HG03439 (cell line): ENCODE data around the gene RASA2.
"Not testable (repeated sequence)": the region's sequence is repeated elsewhere in the genome, so short reads cannot be mapped to it uniquely, and the experiment has no call there.

Experiments used
- ATAC-seq: cut with Tn5 transposase; IDR thresholded peaks from one replicate; pipeline ENCODE4 v1.9.1; 2021; ENCODE audit warnings: mild to moderate bottlenecking, moderate library complexity; ENCODE audit not compliant: unreplicated experiment

RASA2 gene

DNA sequence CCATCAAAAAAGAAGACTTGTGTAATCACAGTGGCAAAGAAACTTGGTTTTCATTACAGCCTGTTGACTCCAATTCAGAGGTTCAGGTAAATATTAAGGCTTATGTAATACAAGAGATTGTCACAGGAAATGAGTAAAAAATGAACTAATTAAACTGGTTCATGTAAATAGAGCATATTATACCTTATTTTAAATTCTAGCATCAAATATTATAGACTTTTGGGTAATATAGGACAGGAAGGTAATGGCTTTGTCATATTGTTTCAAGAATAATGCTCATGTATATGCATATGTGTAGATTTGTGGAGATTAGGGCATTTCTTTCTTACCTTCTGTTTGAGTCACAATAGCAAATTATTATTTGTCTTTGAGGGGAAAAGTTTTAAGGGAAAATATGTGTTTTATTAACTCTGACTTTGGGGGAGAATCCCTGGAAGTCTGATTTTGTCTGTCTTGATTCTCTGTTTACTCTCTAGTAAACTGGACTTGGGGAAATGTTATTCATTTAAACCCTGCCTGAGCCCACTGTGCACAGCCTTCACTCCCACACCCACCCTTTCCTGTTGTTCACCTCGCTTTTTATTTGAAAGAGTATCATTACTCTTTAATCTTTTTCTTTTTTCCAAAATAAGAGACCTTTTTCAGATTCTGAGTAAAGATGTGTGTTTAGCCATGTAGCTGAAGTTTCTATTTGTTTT lies 43.0 kb downstream of the RASA2 start:
- no peak for ATAC-seq

DNA sequence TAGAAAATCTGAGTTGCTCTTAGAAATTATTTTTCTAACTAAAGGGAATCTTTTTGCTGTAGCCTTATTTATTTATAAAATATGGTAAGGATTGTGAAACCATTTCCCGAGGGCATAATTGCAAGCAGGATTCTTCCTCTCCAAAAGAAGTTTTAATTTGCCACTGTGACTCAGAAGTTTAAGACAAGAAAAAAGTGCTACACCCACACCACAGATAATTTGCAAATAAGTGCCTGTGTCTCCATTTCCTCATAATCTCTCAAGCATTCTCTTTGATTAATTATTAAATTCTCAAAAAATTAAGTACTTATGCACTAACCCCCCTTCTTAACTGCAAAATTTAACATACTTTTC lies 43.6 kb downstream of the RASA2 start:
- ATAC-seq, result no peak

DNA sequence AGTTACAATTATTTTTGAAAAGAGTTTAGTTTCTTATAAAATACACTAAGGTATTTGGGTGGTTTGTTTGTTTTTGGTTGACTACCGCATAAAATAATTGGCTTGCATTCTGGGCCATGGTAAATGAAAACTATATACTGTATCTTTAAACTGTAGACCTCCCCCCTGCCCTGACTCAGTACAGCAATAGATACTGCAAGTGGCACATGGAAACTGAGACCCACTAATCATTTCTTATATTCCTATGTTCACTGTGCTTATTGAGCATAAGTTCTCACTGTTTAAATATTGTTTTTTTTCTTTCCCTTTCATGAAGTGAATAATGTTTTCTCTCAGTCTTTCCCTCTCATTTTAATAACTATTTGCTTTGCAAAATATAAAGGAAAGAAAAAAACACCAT lies 45.8 kb downstream of the RASA2 start:
- ATAC-seq, result no peak

DNA sequence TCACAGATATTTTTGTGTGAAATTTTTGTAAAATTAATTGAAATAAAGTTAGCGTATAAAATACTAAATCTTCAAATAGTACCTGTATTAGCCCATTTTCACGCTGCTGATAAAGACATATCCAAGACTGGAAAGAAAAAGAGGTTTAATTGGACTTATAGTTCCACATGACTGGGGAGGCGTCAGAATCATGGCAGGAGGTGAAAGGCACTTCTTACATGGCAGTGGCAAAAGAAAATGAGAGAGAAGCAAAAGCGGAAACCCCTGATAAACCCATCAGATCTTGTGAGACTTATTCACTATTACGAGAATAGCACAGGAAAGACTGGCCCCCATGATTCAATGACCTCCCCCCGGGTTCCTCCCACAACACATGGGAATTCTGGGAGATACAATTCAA lies 49.2 kb downstream of the RASA2 start:
- not testable (repeated sequence) for ATAC-seq

DNA sequence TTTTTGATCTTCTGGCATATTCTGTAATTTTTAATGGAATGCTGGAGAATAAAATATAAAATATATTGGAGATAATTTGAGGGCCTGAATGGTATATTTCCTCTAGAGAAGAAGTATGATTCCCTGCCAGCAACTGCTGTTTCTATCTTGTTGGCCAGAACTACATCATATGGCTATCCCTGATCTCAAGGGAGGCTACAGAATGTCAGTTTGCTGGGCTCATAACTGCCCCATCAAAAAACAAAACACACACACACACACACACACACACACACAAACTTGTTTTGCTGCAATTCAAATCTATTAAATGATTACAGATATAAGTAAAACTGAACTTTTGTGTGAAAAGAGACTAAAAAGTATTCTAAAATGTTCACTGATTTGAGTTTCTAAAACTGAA lies 51.0 kb downstream of the RASA2 start:
- no peak for ATAC-seq

DNA sequence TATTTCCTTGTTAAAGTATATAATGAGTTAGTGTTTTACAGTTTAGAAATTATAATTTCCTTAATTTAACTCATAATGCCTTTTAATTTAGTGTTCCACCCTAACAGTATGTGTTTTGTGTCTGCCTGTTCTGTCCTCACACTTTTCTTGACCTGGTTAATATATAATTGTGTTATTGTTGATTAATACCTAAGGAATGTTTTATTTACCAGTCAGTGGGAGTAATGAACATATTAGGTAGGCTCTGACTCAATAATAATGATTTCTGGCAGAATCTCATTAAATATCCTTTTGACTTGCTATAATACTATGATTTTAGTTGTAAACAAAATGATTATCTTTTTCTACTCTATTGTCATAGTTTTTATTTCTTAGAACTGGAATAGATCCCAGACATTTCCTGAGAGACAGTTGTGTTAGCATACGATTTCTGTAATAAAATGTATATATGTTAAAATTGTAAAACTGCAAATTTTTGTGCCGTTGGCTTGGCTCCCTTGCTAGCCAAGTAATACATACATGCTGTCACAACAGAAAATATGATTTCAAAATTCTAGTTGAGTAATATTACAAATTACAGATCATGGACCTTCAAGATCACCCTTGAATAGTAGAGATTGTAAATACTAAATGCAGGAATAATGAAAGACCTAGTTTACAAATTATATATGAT lies 51.9 kb downstream of the RASA2 start:
- no peak for ATAC-seq

DNA sequence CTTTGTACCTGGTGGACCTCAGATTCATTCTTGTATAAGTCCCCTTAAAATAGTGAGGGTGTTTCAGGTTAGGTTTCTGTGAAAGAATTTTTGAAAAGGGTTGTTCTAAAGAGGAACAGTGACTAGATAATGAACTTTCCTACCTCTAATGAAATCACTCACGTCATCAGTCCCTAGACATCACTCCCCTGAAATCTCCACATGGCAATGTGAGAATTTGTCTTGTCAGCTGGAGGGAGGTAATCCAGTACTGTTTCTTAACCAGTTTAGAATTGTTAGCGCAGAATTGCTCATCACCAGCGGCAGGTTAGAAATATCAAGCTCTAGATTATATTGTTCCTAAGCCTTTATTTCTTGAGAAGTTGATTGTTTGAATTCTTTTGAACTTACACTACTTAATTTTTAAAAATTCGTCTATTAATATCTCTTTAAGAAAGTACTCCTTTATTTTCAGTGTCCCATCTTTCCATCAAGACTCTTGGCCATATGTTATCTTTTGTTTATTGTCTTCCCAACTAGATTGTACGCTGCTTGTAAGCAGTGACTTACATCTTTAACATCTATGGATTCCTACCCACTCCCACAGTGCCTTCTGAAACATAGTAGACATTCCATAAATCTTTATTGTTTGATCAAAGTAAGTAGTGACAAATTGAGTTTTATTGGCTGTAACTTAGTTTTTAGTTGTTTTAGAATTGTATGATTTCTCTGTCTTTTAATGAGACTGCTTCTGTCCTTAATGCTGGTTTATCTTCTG lies 52.8 kb downstream of the RASA2 start:
- no peak for ATAC-seq

DNA sequence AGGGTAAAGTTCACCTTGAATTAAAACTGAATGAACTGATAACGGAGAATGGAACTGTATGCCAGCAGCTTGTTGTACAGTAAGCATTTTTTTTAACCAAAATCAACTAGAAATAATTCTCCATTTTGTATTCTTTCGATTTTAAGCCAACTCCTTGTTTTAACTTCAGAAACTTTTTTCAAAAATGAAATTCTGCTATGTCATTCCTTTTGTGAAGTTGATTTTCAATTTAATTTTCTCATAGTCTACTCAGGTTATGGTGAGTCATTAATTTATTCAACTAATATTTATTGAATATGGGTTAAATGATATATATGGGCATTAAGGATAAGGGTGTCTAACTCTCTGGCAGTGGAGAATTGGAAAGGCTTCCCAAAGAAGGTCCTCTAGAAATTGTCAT lies 53.7 kb downstream of the RASA2 start:
- no peak for ATAC-seq

DNA sequence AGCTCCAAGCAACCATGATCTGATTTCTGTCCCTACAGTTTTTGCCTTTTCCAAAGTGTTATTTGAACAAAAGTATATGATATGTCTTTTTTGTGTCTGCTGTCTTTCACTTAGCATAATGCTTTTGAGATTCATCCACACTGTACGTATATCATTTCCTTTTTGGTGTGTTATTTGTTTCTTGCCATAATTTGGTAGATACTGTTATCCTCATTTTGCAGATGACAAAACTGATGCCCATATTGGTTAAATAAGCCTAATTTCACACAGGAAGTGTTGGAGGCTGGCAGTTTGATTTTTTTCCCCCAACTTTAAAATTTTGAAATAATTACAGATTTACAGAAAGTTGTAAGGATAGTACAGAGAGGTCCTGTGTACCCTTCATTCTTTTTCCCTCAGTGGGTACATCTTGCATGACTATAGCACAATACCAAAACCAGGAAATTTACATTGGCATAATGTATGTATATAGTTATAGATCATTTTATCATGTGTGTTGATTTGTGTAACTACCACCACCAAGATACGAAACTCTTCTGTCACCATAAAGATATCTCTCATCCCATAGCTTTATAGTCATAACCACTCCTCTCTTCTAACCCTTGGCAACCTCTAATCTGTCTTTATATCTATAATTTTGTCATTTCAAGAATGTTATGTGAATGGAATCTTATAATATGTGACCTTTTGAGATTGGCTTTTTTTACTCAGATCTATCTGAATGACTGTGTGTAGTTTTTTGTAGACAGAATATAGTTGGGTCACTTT lies 55.6 kb downstream of the RASA2 start:
- no peak for ATAC-seq

DNA sequence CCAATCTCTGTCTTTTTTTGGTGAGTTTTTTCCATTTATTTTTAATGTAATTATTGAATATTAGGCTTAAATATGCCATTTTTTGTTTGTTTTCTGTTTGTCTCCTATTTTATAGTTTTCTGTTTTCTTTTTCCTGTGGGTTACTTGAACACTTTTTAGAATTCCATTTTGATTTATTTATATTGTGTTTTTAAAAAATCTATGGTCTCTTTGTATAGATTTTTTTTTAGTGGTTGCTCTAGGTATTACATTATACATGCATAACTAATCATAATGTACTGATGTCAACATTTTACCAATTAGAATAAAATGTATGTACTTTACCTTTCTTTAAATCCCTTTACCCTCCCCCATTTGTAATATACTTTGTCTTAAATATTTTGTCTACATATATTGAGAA lies 56.2 kb downstream of the RASA2 start:
- no peak for ATAC-seq

DNA sequence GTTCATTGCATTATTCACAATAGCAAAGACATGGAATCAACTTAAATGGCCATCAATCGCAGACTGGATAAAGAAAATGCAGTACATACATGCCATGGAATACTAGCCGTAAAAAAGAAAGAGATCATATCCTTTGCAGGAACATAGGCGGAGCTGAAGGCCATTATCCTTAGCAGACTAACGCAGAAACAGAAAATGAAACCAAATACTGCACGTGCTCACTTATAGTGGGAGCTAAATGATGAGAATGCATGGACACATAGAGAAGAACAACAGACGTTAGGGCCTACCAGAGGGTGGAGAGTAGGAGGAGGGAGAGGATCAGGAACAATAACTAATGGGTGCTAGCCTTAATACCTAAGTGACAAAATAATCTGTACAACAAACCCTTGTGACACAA lies 57.9 kb downstream of the RASA2 start:
- no peak for ATAC-seq

DNA sequence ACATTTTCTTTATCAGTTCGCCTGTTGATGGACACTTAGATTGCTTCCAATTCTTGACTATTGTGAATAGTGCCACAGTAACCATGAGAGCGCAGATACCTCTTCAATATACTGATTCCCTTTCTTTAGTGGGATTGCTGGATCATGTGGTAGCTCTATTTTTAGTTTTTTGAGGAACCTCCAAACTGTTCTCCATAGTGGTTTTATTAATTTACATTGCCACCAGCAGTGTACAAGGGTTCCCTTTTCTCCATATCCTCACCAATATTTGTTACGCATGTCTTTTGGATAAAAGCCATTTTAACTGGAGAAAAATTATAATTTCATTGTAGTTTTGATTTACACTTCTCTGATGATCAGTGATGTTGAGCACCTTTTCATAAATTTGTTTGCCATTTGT lies 59.3 kb downstream of the RASA2 start:
- no peak for ATAC-seq

DNA sequence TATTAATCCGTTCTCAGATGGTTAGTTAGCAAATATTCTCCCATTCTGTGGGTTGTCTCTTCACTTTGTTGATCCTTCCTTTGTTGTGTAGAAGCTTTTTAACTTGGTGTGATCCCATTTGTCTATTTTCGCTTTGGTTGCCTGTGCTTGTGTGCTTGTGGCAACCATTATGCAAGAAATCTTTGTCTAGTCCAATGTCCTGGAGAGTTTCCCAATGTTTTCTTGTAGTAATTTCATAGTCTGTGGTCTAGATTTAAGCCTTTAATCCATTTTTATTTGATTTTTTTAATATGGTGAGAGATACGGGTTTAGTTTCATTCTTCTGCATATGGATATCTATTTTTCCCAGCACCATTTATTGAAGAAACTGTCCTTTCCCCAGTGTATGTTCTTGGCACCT lies 59.8 kb downstream of the RASA2 start:
- no peak for ATAC-seq

DNA sequence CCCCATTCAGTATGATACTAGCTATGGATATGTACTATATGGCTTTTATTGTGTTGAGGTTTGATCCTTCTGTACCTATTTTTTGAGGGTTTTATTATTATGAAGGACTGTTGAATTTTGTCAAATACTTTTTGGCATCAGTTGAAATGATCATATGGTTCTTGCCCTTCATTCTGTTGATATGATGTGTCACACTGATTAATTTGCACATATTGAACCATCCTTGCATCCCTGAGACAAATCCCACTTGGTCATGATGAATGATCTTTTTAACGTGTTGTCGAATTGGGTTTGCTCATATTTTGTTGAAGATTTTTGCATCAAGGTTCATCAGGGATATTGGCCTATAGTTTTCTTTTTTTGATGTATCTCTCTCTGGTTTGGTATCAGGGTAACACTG lies 61.0 kb downstream of the RASA2 start:
- ATAC-seq, result no peak

DNA sequence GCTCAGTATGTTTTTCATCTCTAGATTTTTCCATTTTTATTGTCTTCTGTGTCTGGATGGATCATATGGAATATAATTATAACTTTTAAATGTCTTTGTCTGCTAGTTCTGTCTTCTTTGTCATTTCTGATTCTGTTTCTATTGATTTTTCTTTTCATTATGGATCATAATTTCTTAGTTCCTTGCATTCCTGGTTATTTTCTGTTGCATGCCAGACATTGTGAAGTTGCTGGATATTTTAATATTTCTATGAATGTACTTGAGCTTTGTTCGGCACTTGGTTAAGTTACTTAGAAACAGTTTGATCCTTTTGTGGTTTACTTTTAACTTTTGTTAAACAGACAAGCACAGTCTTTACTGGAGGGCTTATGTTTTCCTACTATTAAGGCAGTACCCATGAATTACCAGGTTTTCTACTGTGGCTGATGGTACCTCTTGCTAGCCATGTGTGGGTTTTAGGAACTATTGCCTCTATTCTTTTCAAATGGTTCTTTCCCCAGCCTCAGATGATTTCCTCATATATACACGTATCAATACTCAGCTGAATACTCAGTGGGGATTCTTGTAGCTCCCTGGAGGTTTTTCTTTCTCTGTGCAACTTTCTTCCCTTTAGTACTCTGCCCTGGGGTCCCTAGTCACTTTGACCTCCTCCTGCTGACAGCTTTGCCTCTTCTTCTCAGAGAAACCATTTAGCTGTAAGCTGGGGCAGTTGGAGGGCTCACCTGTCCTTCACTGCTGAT lies 64.3 kb downstream of the RASA2 start:
- no peak for ATAC-seq

DNA sequence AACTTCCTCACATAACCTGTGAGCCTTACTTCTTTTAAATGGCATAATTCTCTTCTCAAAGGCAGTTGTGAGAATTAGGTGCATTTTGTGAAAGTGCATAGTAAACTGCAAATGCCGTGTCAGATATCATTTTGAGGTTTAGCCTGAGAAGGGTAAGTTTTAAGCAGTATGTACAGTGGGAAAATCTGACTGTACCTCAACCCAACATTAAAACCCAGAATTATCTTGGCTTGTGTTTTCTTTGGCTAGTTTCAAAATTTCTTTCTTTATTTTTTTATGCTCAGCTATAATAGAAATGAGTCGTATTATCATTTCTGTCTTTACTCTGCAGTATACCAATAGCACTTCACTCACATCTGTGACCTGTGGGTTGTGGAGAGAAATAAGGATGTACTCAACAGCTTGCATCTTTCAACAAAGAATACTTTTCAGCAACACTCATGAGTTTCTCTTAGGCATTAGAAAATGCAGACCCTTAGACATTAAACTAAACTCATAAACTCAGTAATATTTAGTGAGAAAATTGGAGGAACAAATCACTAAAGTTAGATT lies 65.7 kb downstream of the RASA2 start:
- ATAC-seq, result no peak

DNA sequence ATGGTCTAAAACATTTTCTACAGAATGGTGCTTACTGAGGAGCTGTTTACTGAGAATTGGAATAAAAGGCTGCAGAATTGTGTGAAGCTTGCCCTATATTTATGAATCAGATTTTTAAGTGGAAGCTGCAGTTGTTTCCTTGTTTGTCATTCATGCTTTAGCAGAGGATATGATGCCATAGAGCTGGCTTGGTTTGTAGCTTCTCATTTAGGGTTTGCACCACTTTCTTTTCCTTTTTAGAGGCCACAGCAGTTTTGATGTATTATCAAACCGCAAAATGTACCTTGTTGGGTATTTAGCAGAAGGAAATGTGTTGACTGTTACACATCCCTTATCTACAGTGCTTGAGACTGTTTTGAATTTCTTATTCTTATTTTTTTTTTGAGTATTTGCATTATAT lies 66.2 kb downstream of the RASA2 start:
- ATAC-seq, result no peak

DNA sequence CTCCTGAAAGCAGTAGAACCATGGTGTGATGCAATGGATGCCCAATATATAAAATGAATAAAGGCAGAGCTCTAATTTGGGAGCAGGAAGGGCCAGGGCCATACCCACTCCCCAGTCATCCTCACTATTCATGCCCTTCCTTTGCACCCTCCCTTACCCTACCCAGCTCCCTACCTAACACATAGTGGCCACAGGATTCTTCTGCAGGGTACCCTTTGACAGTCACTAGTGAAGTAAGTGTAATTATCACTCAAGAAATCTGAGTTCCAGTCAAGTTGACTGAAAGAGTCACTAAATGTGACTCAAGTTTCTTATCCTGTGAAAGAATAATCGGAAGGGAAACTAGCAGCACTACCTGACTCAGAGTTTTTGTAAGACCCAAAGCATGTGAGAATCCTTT lies 69.2 kb downstream of the RASA2 start:
- ATAC-seq, result no peak

DNA sequence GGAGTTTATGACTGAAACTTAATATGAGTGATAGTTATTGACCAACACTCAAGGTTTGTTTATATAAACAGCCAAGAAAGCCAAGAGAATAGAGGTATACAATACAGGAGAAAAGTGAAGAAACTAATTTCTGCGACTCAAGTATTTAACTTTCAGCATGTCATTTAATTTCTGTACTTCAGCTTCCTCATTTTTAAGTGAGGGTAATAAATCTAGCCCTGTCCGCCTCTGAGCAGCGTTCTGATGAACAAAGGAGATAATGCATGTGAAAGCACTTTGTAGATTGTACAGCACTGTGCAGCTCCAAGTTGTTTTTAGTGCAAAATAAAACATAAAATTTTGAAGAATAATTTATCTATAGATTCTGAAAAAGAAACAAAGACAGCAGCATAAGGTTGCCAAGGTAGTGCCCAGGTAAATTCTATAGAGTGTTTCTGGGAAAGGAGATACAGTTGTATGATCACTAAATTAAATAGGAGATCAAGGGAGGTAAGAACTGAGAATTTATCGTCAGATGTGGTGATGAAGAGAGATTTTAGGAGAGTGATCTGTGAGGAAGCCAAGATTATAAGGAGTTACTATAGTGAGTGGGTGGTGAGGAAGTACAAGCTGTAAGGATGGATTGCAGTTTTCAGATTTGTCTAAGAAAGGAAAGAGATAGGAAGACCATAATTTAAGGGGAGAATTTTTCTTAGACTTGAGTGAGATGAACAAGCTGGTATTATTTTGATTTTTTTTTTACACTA lies 71.3 kb downstream of the RASA2 start:
- no peak for ATAC-seq
